ENCODE measurements around the gene XPO6. TPM values are rescaled to one million over a fixed set of nuclear protein-coding genes. Genes with fewer than 3 reads are reported as not detected.
A peak's percentile ranks its signal among the peaks of the same experiment; 100 is the strongest.

Gene XPO6
- total RNA-seq, 1 experiment from 2014 or later, result 162 TPM

GRCh38 chr16:28180655-28181460 is 30.9 kb downstream of the XPO6 start (continued):
- TF ChIP-seq TCF7L2 (IDR thresholded peaks at IDR 0.05; ENCODE audit: borderline replicate concordance, extremely low read depth, insufficient read depth, insufficient read length) (no peak), RAD21 (IDR thresholded peaks at IDR 0.05; ENCODE audit: low read depth) (no peak), POLR2AphosphoS5 (IDR thresholded peaks at IDR 0.05; ENCODE audit: low read depth, low read length) (no peak), JUND (IDR thresholded peaks at IDR 0.05) (no peak), ZNF274 (IDR thresholded peaks at IDR 0.05; ENCODE audit: low read depth, low read length) (no peak)

GRCh38 chr16:28179354-28179753 is 32.4 kb downstream of the XPO6 start:
- no peaks in the 10 kb centered on the region for H3K9me3 ChIP-seq (ENCODE audit: control insufficient read depth in 1 of 2, insufficient read depth in 1 of 2, low read depth in 1 of 2, low read length in 2 of 2)
- TF ChIP-seq CTCF (IDR thresholded peaks at IDR 0.05 in 2 of 3, conservative IDR thresholded peaks at IDR 0.05 in 1 of 3; ENCODE audit: borderline replicate concordance in 1 of 3, insufficient read depth in 1 of 3, low read depth in 2 of 3, low read length in 2 of 3), result no peak
- intact Hi-C loops (cut with micrococcal nuclease), result no loop called here
- ChIA-PET CTCF (no interaction called here), RAD21 (ENCODE audit: low non-redundant PET in 1 of 2, low total read pairs in 2 of 2, uncharacterized antibody in 2 of 2, unreplicated experiment in 2 of 2) (no interaction called here), POLR2A (no interaction called here)
- H3K79me2 ChIP-seq (ENCODE audit: insufficient read depth, low read length), result peaks cover 100% of the 10 kb centered on the region
- TSS peak; percentile 20 for BruUV-seq (replicated peaks)
- H3K36me3 ChIP-seq (ENCODE audit: control insufficient read depth in 1 of 2, insufficient read depth in 2 of 2, low read length in 2 of 2), result peaks cover 20 to 44% of the 10 kb centered on the region in 2 experiments; a peak in 3 of 4 replicates
- no peak overlapping the region for H3K4me3 ChIP-seq (replicated peaks in 1 of 2; ENCODE audit: low read depth in 1 of 2, low read length in 2 of 2)
- H3K27me3 ChIP-seq (ENCODE audit: insufficient read depth, low read length), result no peaks in the 10 kb centered on the region
- no peak overlapping the region for H3K9ac ChIP-seq (ENCODE audit: low read length)
- H3K27ac ChIP-seq (ENCODE audit: low read depth, low read length), result no peak overlapping the region
- H3K4me2 ChIP-seq (ENCODE audit: low read length), result no peak overlapping the region
- ATAC-seq (no peak), DNase-seq (ENCODE audit: low read depth, low spot score) (no peak)
- peaks cover 37 to 47% of the 10 kb centered on the region in 2 experiments for H3K4me1 ChIP-seq (ENCODE audit: control insufficient read depth in 1 of 2, insufficient read depth in 2 of 2, low read length in 2 of 2)
- no peak overlapping the region for H2AFZ ChIP-seq (ENCODE audit: low read depth, low read length, poor library complexity, severe bottlenecking)
- H3K9me2 ChIP-seq (ENCODE audit: insufficient read depth), result no peaks in the 10 kb centered on the region
- peaks cover 32% of the 10 kb centered on the region; the same call in 1 of the 2 replicates for H4K20me1 ChIP-seq (ENCODE audit: insufficient read depth)

Data from HCT116 (cell line).